ENCODE measurements around the gene HLA-DRB1.
"Not testable (repeated sequence)": the region's sequence is repeated elsewhere in the genome, so short reads cannot be mapped to it uniquely, and the experiment has no call there.

HLA-DRB1 gene

DNA sequence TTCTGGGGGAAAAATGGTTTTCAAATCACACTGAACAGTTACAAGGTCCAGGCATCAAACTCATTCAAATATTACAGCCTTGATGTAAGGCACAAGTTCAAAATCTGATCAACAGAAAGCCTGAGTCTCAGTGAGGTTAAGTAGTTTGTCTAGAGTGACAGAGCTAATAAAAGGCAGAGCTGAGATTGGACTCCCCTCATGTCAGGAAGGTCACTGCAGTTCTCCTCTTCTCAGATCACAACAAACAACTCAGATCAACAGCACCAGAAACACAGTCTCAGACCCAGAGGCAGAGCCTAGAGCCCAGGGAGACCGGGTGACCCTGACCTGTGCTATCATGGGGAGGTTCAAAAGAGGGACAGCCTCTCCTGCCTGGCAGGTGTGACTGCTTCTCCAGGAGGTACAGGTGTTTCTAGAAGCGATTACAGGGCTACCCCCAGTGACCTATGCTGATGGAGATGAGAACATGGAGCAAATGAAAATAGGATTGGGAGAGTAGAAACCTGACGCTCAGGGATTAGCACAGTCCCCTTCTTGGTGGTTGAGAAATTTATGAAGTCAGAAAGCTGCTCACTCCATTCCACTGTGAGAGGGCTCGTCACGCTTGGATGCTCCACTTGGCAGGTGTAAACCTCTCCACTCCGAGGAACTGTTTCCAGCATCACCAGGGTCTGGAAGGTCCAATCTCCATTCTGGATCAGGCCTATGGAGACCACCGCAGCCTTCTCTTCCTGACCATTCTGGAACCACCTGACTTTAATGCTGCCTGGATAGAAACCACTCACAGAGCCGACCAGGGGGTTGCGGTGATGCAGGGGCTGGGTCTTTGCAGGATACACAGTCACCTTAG, 35.3 kb downstream of the HLA-DRB1 start:
- DNase-seq = no peak

DNA sequence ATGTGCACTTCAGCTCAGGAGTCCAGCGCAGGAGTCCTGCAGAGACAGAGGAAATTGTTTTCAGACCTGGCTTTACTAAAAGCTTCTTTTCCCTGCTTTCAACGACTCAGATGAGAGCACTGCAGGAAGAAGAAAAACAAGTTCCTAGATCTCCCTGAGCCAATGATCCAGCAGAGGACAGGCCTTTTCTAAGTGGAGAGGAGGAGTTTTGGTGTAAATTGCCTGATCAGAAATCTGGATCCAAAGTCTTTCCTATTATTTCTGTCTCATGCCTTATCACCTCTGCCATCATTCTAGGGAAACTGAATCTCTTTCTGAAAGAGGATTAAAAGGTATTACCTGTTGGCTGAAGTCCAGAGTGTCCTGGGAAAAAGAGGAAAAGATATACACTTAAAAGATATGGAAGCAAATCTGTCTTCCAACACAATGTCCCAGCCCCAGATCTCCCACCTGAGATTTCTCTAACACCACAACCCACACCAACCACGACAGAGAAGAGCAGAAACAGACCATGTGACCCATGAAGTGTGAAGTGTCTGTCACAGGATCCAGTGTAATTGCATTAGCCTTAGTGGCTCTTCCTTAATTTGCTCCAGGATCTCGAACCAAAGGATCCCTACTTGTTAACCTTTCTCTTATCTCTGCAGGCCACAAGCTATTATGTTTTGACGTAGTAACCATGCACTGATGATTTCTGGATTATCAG, 36.5 kb downstream of the HLA-DRB1 start:
- no peak for DNase-seq

DNA sequence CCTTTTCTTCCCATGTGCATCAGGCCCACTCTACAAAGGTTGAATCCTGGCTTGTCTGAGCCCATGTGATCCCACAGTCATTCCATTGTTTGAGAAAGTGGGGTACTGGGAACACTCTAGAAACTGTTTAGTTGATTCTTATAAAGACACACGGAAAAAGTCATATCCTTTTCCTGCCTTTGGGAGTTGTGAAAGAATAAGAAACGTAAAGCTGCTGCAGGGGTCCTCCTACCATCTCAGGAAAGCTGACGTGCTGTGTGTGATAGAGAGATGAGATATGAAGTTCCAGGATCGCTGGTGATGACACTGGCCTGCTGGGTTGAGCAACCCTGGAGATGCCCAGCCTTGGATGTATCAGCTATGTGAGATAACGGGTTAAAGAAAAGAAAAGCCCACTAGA, 38.2 kb downstream of the HLA-DRB1 start:
- DNase-seq = no peak

DNA sequence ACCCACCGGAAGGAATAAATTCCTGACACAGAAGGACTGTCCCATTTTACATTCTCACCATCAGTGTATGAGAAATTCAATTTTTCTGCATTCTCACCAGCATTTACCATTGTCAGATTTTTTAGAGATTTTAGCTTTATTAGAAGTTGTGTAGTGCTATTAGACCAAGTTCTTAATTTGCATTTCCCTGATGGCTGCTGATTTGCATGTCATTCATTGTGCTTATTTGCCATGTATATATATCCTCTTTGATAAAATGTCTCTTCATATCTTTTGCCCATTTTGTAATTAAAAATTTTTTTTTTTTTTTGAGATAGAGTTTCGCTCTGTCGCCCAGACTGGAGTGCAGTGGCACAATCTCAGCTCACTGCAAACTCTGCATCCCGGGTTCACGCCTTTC, 49.8 kb downstream of the HLA-DRB1 start:
- no peak for DNase-seq

DNA sequence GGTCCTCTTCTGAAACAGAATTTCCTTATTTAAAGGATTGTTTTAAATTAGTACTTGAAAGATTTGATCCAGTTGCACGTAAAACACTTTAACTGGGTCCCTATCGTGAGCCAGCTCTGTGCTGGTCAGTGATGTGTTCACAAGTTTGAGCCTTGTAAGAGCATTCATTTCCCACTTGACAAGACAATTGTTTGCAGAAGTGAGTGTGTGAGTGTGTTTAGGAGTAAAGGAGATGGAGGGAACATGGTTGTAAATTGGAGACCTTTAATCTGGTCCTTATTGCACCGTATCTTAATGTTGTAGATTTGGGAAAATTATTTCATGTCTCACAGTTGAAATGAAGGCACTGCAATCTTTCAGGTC, 59.2 kb downstream of the HLA-DRB1 start:
- not testable (repeated sequence) for DNase-seq

DNA sequence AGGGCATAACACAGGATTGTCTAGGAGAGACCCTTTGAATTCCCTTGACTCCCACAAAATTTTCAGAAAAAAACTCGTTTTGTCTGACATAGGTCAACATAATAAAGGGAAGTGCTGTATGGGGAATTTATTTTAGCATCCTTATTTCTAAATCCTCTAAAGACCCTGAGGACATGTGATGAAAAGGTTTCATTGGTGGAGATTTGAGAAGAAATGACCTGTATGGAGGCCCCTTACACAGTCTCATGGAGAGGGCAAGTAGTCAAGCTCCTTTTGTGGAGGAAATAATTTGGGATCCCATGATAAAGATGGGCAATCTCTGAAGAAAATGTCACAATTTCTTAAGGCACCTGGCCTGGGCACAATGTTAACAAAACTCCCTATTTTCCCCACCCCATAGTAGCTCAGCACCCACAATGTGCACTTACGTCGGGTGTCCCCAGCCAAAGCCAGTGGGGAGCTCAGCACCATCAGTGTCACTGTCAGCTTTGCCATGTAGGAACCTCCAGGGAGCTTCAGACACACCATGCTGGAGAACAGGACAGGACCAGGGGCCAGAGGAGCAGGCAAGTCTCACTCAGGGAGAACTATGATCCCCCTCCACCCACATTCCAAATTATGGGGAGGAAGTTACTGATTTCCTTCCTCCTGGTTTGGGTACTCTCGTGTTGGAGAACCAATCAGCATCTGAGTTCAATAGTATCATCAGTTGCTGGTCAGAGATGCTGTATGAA, 59.8 kb downstream of the HLA-DRB1 start, which contains the start of gene HLA-DRB5:
Gene HLA-DRB5, minus strand, starts transcription at position 591 of the 734 bp plus-strand sequence. Its CDS starts 63 bp downstream, at position 528.
- no peak for DNase-seq
